ENCODE results near the gene CTNNA2.

The CTNNA2 gene

DNA sequence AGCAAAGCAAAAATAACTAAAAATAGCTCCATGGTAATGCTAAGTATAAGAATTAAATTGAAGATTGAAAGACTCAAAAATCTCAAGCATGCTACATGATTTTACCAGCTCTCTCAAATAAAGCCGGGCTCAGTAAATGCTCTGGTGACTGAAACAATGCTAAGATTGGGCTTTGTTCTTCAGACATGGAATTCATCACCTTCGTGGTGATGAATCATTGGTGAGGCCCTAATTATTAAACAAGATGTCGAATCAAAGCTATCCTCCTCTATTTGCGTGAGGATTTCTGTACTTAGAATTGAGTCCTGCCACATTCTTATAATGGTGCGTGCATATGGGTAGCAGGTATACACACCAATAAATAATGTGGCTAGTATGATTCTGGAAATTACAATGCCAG lies 850.5 kb downstream of the CTNNA2 start:
- DNase-seq: no peak

DNA sequence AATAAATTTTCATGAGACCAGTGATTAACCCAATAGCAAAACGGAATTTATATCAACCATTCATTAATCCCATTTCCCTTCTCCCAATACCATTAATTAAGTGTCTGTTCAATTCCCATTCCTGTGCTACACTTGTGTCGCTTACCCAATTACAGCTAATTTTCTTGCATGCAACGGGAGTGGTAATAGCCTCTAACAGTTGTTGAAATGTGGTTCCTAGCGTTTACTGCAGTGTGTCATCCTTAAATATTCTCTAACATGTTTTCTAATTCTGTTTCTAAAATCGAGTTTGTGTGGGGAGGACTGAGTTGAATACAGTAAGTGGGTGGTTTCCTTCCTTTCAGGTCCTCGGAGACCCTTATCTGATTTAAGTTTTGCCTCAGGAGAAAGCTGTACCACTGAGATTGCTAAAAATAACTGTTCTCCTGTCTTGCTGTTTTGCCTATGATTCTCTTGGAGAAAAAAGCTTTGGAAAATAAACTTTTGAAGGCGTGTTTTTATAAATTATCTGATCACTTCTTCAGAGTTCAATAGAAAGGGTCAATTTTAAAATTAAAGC lies 851.0 kb downstream of the CTNNA2 start:
- no peak for DNase-seq

DNA sequence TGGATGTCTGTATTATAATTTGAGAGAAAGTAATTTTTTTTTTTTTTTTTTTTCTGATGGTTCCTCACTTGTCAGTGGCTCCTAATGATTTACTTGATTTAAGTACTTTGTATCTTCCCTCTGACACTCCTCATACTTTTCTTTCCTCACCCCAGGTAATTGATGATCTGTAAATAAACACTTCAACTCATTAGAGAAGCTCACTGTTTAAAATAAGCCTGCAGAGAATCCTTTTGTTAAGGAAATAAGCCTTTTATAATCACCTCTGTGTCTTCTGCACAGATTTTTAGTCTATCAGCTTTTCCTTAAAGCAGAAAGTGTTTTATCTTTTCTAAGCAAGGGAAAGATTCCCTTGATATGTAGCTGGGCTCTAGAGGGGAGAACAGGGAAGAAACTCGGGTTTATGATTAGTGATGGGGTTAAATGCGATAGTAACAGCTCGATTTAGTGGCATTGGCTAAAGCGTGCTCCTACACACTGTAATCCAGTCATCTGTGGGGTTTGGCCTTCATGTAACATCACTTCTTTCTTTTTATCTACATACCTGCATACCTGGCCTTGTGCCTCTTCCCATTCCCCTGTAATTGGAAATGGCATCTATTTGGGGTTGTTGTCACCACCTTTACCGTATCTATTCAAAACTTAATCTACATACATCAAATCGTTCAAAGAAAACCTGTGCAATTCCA lies 851.8 kb downstream of the CTNNA2 start:
- no peak for DNase-seq

DNA sequence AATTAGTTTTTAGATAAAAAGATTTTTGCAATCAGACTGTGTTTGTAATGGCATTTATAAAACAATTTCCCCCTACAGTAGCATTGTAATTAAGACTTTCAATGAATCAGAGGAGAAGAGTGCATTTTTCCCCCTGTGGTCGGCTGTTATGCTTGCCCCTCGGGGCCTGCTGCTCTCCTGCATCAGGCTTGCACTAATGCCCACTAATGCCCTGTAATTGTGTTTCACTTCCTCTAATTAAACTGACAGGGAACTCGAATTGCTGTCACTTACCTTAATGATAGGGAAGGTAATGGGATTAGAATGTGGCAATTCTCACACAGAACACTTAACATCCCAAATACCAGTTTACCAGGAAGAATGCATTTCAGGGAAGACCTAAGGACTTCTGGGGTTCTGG lies 852.9 kb downstream of the CTNNA2 start:
- DNase-seq: no peak

DNA sequence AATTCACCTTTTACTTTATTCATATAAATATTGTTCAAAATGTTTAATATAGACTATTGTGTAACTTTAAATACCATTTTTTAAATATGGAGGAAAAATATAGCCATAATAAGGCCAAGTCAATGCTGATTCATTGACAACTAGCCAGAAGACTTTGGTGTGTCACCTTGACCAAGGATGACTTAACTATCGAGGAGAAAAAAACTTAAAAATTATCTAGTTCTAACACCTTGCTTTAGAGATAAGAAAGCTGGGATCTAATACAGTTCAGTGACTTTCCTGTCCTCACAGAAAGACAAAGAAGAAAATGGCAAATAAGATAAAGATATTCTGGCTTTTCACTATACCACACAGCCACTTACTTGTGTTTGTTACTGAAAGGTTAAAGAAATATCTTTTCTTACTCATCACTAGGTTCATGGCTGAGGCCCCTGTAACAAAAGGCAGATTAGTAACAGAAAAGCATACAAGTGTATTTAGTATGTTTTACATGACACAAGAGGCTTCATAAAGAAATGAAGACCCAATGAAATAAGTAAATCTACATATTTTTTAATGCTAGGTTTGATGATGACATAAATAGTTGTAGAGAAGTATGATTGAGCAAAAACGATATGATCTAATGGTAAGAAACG lies 857.6 kb downstream of the CTNNA2 start:
- no peak for DNase-seq

DNA sequence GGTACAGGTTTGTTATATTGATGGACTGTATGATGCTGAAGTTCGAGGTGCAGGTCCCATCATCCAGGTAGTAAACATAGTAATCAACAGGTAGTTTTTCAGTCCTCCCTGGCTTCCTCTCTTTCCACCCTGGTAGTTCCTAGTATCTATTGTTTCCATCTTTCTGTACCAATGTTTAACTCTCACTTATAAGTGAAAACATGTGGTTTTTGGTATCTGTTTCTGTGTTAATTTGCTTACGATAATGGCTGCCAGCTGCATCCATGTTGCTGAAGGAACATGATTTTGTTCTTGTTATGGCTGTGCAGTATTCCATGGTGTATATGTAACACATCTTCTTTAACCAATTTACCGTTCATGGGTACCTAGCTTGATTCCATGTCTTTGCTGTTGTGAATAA lies 861.3 kb downstream of the CTNNA2 start:
- DNase-seq: no peak

DNA sequence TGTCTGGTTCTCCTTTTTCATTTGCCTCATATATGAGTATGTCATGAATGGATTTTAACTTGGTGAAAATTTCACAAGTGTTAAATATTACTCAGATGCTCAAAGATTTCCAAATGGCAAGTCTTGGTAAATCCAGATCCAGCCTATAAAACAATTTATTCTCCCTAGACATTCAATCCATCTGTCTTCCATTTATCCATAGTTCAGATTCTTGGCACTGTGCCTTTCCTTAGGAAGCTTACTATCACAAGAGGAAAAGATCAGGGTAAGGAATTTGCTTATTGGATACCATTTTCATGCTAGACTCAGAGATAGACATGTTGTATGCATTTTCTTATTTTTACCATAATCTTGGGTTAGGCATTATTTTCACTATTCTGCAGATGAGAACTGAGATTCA lies 864.2 kb downstream of the CTNNA2 start:
- no peak for DNase-seq

DNA sequence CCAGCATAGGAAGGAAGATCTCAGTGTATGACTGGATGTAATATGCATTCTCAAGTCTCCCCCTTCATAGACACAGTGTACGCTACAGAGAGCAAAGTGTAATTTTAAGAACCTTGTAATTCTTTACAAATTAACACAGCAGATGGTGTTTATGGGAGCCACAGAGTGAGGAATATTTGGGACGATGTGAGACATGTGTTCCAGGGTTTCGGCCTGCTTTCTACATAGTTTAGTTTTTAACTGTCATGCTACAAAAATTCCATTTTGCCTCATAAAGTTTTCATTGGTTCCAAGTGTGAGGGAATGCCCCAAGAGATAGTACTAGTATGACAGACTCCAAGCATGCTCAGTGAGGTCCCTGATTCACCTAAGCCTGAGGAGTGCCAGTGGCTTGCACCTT lies 867.9 kb downstream of the CTNNA2 start:
- no peak for DNase-seq

DNA sequence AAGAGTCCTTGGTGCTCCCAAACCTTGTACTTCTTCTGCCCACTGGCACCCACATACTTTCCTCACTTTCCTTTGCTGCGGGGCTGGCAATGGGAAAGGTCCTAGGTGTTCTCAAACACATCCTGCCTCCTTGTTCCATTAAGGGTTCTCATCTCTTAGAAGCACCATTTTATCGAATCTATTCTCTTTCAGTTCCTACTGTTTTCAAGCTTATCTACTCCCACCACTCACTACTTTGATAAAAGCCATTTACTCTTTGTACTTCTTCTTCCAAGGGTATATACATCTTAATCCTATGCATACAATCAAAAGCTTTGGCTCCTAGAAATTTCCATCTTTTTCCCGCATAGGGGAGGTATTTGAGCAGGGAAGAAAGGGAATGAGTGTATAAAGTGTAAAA lies 868.8 kb downstream of the CTNNA2 start:
- DNase-seq: no peak

DNA sequence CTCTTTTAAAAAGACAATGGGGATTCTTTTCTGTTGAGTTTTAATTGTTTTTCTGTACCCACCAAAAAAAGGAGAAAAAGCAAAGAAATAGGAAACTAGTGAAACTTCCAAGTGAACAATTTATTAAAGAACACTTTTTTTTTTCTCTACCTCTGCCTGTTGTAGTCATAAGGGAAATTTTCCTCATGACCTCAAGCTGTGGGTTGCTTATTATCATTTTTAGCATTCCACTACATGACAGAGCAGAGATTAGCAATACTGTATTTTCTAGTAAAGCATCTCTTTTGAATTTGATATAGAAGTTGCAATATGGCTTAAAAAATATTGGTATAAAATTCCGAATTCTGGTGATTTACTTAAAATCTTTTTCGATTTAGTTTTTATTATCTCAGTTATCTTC lies 879.6 kb downstream of the CTNNA2 start:
- DNase-seq: no peak

DNA sequence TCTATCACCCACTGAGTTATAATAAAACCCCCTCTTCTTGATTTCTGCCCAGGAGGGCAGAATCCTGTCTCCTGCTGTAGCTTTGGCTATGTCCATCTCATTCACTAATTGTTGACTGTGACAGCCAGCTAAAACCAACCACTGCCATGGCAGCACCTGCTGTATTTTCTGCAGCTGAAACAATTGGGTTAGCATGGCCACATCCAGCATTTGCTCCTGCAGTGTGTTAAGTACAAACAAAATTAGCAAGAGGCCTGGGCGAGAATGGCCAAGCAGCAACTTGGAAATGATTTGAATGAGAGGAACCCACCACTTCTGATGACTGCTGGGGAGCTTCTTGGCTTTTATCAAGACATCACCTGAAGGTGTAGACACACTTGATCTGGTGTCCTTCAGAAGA lies 881.1 kb downstream of the CTNNA2 start:
- DNase-seq: no peak

DNA sequence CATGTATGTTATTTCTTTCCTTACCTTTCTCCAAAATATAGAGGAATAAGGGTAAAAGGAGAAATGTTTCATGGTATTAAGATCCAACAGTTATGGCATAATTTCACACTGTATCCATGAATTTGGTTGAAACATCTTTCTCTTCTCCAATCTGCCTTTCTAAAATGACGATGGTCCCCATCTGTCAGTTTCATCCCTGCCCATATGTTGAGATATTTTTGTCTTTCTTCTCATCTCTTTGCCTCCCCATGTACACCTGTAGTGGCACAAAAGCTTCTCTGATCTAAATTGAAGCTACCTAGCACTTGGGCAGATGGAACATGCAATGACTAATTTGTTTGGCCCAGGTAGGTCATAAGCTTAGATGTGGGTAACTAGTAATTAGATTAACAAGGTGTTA lies 882.4 kb downstream of the CTNNA2 start:
- DNase-seq: no peak

DNA sequence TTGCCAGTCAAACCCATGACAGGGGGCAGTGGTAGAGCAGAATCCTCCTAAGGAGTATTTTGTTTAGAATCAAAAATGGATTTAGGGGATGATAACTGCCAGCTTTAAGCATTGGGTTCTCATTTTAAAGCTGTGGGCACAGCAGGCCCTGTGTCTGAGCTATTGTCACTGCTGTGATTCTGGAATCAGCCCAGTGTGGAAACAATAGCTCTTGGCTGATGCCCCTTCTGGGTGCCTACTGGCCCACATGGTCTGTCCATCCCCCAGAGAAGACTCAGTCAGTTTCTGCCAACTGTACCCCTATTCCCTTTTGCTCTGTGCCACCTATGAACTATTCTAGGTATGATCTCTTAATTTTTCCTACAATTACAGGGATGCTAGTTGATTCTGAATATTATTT lies 883.4 kb downstream of the CTNNA2 start:
- no peak for DNase-seq

DNA sequence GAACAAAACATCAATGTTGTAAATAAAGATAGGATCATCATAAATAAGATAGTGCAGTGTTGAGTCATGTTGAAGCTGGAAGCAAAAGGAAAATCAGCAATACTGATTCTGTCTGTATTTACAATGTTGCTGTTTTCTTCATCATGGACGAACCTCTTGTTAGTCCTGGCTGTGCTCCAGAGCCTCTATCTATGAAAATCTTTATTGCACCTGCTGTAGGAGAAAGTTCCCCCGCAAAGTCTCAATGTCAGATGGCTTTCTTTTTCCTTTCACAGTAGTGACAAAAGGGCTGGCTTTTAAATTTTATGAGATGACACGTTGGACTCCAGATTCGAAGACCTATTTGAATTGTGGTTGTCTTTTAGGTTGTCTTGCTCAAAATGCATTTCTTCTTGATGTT lies 890.2 kb downstream of the CTNNA2 start:
- no peak for DNase-seq

DNA sequence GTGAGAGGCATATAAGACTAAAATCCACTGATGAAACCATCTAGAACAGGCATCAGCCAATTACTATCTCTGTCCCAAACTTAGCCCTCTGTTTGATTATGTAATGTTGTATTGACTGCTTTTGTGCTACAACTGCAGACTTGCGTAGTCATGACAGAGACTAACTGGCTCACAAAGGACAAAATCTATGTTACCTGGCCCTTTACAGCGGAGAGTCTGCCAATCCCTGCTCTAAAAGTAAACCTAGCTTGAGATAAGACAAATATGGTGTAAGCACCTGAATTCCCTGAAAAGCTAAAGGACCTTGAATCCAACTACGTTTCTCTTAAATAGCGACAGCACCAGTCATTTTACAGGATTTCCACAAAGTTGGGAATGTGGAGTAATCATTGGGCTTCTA lies 894.5 kb downstream of the CTNNA2 start:
- no peak for DNase-seq

DNA sequence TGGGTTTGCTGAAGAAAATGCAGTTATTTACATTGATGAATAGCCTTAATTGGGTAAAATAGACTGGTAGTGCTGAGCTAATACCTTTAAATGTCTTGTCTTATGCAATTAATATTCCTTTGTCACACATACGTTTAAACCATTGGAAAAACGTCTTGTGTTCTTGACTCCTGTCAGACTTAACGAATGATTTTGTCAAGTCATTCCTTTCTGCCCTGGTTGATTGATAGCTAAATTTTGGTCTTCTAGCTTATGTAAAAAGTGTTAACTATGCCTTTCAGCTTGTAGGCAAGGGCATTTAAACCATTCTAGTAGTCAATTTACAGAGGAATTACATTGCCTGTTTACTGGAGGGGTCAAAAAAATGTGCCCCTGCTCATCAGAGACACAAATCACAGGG lies 897.5 kb downstream of the CTNNA2 start:
- no peak for DNase-seq

DNA sequence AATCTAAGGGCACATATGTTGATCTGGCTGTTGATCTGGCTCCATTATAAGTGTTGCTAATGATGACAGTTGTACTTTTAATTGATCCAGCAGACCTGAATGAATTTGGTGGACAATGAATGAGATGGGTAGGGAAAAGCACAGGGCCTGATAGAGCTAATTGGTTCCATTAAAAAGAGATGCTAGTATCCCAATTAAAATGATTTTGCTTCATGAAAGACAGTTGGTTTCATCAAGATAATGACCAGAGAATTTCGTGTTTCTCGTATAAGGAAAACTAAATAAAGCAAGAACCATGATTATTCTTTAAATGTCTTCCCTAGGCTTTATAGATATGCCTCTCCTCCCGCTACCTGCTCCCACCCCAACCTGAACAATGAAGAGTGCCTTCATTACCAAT lies 900.3 kb downstream of the CTNNA2 start:
- no peak for DNase-seq

DNA sequence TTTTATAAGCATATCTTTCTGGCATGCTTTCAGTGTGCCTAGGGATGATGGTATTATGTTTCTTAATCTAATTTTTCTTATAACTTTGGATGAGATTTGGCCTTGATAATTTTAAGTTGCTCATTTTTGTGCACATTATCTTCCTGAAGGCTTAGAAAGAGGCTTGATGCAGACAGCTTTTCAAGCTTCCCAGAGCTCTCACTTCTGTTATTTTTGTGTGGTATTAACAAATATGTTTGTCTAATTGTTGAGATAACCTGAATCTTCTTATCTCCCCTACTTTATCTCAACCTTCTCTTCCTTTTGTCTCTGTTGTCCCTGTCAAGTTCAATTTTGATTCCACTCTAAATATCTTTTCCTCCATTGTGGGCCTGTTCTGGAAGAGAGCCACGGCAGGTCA lies 904.9 kb downstream of the CTNNA2 start:
- no peak for DNase-seq

DNA sequence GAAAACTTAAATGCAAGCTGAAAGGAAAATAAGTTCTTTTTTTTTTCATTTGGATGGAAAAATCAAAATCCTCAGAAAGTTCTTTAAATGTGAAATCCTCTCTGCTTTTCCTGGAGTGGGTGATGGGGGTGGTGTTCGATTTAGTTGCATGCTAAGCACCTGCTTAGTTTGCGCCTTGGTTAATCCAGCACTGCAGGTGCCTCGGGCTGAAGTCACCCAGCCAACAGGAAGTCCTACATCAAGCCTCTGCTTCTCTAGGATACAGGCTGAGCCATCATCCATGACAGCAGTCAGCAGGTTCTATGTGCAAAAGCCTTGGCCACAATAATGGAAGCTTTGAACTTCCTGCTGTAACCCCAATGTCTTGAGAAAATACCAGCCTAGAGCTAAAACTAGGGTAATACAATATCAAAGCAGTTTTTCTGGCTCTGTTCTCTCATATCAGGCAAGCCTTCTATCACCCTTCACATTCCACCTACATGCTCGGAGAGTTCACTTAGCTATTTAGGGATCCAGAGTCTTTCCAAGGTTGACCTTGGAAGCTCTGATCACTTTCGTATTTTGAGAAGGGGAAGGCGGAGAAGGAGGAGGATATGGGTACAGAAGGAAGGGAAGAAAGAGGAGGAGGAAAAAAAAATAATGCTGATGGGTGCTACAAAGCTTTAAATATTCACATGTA lies 907.8 kb downstream of the CTNNA2 start:
- DNase-seq: no peak

DNA sequence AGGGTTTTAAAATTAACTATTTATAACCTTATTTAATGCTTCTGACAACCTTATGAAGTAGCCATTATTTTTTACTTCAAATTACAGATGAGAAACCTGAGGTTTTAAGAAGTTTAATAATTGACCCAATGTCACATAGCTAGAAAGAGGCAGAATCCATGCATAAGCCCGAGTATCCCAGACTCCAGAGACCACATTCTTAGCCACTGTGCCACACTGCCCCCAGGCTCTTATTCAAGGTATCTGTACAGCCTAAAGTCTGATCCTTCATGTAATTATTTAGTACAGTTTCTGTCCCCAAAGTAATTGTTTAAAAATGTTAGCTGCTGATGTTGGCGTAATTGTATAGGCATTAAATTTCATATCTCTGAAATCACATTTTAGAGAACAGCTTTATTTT lies 916.4 kb downstream of the CTNNA2 start:
- DNase-seq: no peak

DNA sequence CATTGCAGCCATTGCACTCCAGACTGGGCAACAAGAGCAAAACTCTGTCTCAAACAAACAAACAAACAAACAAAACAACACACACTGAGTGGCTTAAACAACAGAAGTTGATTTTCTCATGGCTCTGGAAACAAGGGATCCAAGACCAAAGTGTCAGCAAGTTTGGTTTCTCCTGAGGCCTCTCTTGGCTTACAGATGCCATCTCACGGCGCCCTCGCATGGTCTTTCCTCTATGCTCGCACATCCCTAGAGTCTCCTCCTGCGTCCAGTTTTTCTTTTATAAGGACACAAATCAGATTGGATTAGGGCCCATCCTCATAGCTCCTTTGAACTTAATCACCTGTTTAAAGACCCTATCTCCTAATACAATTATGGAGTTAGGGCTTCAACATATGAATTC lies 925.1 kb downstream of the CTNNA2 start:
- DNase-seq: no peak

DNA sequence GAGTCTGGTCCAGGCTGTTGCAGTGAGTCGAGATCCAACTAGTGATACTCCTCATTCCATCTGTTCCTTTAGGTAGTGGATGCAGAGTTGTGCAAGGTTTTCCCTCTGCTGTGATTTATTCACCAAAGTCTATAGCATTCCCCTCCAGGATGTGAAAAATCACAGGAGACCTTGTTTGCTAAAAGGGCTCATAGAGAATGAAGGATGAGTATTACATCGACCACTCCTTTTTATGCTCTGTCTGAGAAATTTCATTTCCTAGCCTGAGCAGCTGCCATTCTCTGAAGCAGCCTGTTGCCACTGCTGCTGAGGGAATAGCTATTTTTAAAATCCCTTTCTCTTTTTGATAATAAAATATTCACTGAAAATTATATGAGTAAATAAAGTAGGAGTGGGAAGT lies 925.8 kb downstream of the CTNNA2 start:
- DNase-seq: no peak

DNA sequence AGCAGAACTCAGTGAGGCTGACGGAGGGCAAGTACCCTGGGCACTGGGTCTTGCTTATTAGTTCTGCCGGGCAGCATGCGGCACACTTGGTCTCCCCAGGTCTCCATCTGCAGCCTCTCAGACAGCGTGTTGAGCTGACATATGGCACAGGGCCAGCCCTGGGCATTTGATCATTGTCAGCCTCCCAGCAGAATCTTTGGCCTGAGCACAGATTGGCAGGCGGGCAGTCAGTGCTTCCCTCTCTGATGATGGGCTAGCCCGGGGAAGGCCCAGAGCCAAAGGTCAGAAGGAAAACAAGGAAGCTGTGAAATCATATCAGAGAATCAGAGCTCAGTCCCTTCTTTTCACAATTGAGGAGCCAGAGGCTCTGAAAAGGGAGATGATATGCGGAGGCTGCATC lies 941.8 kb downstream of the CTNNA2 start:
- DNase-seq: no peak

DNA sequence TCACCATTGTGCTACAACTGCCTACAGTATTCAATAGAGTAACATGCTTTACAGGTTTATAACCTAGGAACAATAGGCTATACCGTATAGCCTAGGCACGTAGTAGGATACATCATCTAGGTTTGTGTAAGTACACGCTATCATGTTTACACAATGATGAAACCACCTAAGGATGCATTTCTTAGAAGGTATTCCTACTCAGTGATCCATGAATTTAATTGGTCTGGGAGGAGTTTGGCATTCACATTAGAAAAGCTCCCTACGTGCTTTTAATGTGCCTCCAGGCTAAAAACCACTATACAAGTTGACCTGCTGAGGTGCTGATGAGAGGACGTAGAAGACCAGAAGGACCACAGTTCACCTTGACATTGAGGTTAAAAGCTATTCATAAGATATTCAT lies 946.2 kb downstream of the CTNNA2 start:
- no peak for DNase-seq
